ENCODE results near the gene CALHM6. TPM values are rescaled to one million over a fixed set of nuclear protein-coding genes. Genes with fewer than 3 reads are reported as not detected.

CALHM6 gene
- polyA plus RNA-seq (2011; rRNA removed) (0.75 and 0.78 TPM in 2 replicates), polyA minus RNA-seq (2011; rRNA and poly(A)+ RNA removed) (not detected in 2 replicates)

DNA sequence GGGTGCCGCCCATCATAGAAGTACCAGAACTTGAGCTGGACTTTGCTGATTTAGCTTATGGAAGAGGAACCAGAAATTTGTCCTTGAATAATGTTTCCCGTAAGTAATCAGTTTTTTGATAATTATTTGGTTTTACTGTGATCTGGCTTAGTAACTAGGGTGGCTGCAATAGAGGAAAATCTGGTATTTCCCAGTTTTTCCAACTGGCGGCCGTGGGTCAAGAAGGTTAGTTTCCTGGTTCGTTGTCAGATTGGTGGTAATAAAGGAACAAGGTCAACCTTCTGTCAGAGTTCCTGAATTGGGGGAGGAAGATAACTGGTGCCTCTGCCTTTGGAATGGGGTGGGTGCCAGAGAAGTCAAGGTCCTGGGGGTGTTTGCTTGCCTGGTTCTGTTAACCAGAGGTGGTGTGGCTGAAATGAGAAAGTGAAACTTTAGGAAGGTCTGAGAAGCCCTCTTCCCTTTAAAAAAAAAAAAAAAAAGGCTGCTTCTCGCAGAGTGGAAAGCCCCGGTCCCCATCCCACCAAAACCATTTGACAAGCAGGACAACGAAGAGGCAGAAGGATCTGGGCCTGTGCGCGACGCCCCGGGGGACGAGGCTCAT is at the start of gene CALHM6:
Gene CALHM6 (plus strand): TSS at position 45 of the 601 bp plus-strand sequence. CDS start 555 bp downstream, at position 600.
- ChIA-PET CTCF (interaction anchor here (1.0 kb wide), 1 partner anchor 174 kb away, joined by 6 read pairs; no protein-coding TSS in a partner anchor), POLR2A (no interaction called here)
- TF ChIP-seq, protein P1, sequence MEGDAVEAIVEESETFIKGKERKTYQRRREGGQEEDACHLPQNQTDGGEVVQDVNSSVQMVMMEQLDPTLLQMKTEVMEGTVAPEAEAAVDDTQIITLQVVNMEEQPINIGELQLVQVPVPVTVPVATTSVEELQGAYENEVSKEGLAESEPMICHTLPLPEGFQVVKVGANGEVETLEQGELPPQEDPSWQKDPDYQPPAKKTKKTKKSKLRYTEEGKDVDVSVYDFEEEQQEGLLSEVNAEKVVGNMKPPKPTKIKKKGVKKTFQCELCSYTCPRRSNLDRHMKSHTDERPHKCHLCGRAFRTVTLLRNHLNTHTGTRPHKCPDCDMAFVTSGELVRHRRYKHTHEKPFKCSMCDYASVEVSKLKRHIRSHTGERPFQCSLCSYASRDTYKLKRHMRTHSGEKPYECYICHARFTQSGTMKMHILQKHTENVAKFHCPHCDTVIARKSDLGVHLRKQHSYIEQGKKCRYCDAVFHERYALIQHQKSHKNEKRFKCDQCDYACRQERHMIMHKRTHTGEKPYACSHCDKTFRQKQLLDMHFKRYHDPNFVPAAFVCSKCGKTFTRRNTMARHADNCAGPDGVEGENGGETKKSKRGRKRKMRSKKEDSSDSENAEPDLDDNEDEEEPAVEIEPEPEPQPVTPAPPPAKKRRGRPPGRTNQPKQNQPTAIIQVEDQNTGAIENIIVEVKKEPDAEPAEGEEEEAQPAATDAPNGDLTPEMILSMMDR (IDR thresholded peaks at IDR 0.05; ENCODE audit: insufficient read depth, low read depth, low read length), result no peak
- Histone ChIP-seq H3K4me3 (ENCODE audit: low read depth, low read length) (peak within 1 kb of the TSS; percentile 38), H3K27me3 (ENCODE audit: control insufficient read depth, insufficient read depth, low read length) (no peaks in the 10 kb centered on the region; the same call in none of the 2 replicates), H3K36me3 (ENCODE audit: control insufficient read depth, insufficient read depth, low read length) (no peaks in the 10 kb centered on the region)
- no peak for DNase-seq (ENCODE audit: low read depth)

DNA sequence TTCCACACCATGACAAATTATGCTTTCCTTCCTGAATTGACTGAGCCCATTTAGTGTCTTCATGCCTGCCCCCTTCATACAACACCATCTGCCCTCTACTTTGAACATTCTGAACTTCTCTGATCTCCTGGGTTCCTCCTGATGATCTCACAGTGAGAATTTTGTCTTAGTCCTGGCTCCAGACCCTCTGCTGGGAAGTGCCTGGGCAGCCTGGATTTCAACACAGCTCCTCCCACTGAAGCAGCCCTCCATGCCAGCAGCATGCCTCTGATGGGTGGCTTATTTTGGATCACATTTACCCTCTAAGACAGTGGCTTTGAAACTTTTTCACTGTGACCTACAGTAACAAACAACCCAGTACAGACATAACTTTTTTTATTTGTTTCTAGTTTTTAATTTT is 48.9 kb upstream of the CALHM6 start:
- DNase-seq (ENCODE audit: low read depth), result no peak
- Histone ChIP-seq H3K4me3 (ENCODE audit: low read depth, low read length) (no peak overlapping the region), H3K27me3 (ENCODE audit: control insufficient read depth, insufficient read depth, low read length) (no peaks in the 10 kb centered on the region), H3K36me3 (ENCODE audit: control insufficient read depth, insufficient read depth, low read length) (no peaks in the 10 kb centered on the region)
- CTCF ChIA-PET, result interaction anchor here (0.7 to 1.6 kb wide), 2 partner anchors 10 to 125 kb away, joined by 3 to 6 read pairs; no protein-coding TSS in a partner anchor
- TF ChIP-seq, protein P1 (IDR thresholded peaks at IDR 0.05; ENCODE audit: insufficient read depth, low read depth, low read length), result no peak
- POLR2A ChIA-PET, result no interaction called here

DNA sequence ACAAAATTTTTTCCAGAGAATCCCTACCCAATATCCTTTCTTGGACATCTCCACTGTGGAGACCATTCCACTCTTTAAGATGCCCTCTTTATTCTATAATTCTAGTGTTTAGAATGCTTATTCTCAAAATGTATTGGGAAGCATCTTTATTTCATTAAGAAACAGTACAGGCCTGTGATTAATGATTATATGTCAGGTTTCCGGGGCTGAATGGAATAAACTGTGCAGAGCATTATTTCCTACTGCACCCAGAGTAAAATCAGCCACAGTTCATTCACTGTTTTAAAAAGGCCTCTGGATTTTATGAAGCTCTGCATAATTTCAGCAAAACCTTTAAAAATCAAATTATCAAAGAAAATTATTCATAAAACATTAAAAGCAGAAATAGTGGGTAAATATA is 47.8 kb upstream of the CALHM6 start:
- TF ChIP-seq, protein P1 (IDR thresholded peaks at IDR 0.05; ENCODE audit: insufficient read depth, low read depth, low read length), result no peak
- Histone ChIP-seq H3K36me3 (ENCODE audit: control insufficient read depth, insufficient read depth, low read length) (no peaks in the 10 kb centered on the region), H3K27me3 (ENCODE audit: control insufficient read depth, insufficient read depth, low read length) (no peaks in the 10 kb centered on the region), H3K4me3 (ENCODE audit: low read depth, low read length) (no peak overlapping the region)
- no peak for DNase-seq (ENCODE audit: low read depth)
- POLR2A ChIA-PET, result no interaction called here
- CTCF ChIA-PET, result interaction anchor here (0.6 to 1.1 kb wide), 3 partner anchors 9 to 117 kb away, joined by 3 to 5 read pairs (median 3); no protein-coding TSS in a partner anchor

DNA sequence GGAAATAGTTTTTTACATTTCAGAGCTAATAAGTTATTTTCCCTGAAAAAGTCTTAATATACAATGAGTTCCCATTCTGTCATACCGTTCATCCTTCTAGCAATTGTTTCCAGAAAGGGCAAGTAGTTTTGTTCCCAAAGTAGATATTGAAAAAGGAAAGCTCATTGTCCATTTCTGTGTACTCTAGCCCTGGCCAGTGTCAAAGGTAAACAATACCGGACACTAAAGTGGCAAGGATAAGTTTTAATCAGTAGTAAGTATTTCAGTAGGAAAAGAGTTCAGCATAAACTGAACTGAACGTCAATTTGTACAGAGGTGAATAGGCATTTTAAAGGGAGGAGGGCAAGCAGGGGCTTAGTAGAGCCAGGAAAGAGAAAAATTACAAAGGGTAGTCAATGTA is 43.5 kb upstream of the CALHM6 start:
- no peak for DNase-seq (ENCODE audit: low read depth)
- Histone ChIP-seq H3K36me3 (ENCODE audit: control insufficient read depth, insufficient read depth, low read length) (no peaks in the 10 kb centered on the region), H3K4me3 (ENCODE audit: low read depth, low read length) (no peak overlapping the region), H3K27me3 (ENCODE audit: control insufficient read depth, insufficient read depth, low read length) (no peaks in the 10 kb centered on the region)
- TF ChIP-seq, protein P1 (IDR thresholded peaks at IDR 0.05; ENCODE audit: insufficient read depth, low read depth, low read length), result no peak
- ChIA-PET CTCF (no interaction called here), POLR2A (no interaction called here)

DNA sequence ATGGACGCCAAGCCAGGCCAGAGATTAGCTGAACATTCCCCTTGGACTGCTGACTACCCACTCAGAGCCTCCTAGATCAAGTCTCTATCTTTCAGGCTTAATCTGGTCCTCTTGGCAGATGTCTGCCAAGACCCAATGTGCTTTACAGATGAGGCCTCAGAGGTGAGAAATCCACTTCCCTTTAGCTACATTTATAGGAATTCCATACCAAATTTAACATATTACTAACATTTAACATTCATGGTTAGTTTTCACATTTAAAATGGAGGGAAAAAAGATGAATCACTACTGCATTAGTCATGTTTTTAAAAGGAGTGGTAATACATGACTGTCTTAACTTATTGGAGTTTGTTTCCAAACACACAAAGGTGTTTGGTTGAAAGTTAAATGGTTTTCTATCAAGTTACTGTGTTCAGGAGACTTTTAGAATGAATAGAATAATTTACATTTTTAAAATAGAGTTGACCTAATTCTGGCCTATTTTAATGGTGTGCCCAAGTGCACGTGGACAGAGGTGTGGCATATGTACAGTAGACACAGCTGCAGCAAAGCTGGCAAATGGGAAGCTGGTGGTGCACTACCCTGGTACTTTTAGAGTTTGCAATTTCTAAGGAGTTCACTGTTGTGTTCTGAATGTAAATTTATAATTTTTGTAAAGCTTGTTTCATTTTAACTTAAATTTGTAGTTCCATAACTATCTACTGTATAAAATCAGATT is 41.9 kb upstream of the CALHM6 start:
- POLR2A ChIA-PET, result no interaction called here
- H3K27me3 ChIP-seq (ENCODE audit: control insufficient read depth, insufficient read depth, low read length), result no peaks in the 10 kb centered on the region
- CTCF ChIA-PET, result interaction anchor here (0.6 to 1.3 kb wide), 4 partner anchors 10 to 106 kb away, joined by 3 to 4 read pairs (median 3); no protein-coding TSS in a partner anchor
- TF ChIP-seq, protein P1 (IDR thresholded peaks at IDR 0.05; ENCODE audit: insufficient read depth, low read depth, low read length), result no peak
- no peak for DNase-seq (ENCODE audit: low read depth)
- no peaks in the 10 kb centered on the region for H3K36me3 ChIP-seq (ENCODE audit: control insufficient read depth, insufficient read depth, low read length)
- H3K4me3 ChIP-seq (ENCODE audit: low read depth, low read length), result no peak overlapping the region

Measured in BJ (cell line).